ENCODE measurements around the gene NTNG2.

- TF ChIP-seq POLR2AphosphoS5 (IDR thresholded peaks at IDR 0.05; ENCODE audit: borderline replicate concordance, low read depth, low read length) (no peak), EZH2 (IDR thresholded peaks at IDR 0.05) (no peak), FOXP2 (optimal IDR thresholded peaks at IDR 0.05; ENCODE audit: control extremely low read depth, extremely low read length, insufficient read depth) (no peak)
Observed at GRCh38 chr9:132207839-132208615, 46.2 kb downstream of the NTNG2 start.

Data from SK-N-MC (cell line).